NCI-H146 treated with DMSO at 0.1 percent for 48 hours (cell line): ENCODE results near the gene FGR.
A peak's percentile ranks its signal among the peaks of the same experiment; 100 is the strongest.

Experiments used
- DNase-seq: peaks from one replicate; lab custom pipeline; 2025; ENCODE audit not compliant: unreplicated experiment; lab: John Stamatoyannopoulos, UW

The FGR gene

DNA sequence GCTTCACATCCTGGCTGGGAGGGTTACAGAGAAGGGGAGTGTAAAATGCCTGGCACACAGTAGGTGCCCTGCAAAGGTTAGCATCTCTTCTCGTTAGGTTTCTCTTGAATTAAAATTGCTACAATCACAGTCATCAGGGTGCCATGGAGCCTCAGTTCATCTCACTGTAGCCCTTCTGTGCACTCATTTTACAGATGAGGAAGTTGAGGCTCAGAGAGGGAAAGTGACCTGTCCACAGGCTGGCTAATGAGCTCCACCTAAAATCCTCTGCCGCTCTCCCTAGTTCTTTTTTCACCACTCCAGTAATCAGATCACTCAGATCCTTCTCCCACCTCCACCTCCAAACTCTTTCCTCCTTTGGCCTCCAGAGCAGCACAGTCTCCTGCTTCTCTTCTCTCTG, 17.6 kb downstream of the FGR start:
- no peak for DNase-seq

DNA sequence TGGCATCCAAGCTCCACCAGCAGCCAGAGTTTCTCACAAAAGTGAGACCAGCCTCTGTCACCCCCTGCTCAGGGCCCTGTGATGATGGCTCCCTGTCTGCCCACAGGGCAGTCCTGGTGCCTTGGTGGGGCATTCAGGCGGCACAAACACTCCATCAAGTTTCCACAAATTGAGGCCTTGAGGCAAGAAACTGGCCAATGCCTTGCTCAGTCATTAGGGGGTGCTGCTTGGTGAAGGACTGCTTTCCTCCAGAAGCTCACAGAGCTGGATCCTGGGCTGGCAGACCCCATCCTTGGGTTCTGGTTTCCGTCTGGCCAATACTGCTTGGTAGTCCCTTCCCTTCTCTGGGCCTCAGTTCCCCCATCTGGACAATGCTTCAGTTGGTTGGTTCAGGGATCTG, 18.5 kb downstream of the FGR start:
- no peak for DNase-seq

DNA sequence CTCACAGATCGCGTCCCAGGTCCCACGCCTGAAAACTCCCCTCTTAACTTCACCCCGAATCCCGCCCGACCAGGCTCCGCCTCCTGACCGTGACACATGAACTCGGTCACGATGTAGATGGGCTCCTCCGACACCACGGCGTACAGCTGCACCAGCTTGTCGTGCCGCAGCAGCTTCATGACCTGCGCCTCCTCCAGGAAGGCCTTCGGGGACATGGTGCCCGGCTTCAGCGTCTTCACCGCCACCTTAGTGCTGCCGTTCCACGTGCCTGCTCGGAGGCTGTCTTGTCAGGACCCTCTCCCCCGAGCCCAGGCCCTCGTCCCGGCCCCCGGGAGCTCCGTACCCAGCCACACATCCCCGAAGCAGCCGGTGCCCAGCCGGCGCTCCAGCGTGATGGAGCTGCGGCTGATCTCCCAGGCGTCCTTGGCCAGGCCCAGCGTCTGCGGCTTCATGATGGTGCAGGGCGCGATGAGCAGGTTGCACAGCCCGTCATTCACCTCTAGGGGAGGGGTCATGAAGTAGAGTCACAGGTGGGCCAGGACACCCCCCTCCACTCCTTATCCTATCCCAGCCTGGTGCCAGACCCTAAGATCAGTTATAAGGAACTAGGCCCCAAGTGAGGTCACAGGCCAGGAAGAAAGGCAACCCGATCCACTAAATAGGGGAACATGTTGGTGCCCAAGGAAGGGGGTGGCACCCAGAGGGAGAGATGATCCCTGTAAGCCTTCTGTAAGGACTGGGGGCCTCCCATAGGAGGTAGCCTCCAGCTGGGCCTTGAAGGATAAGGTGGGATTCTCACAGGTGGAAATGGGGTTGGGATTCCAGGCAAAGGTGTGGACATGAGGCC, 19.4 kb downstream of the FGR start:
- no peak for DNase-seq

DNA sequence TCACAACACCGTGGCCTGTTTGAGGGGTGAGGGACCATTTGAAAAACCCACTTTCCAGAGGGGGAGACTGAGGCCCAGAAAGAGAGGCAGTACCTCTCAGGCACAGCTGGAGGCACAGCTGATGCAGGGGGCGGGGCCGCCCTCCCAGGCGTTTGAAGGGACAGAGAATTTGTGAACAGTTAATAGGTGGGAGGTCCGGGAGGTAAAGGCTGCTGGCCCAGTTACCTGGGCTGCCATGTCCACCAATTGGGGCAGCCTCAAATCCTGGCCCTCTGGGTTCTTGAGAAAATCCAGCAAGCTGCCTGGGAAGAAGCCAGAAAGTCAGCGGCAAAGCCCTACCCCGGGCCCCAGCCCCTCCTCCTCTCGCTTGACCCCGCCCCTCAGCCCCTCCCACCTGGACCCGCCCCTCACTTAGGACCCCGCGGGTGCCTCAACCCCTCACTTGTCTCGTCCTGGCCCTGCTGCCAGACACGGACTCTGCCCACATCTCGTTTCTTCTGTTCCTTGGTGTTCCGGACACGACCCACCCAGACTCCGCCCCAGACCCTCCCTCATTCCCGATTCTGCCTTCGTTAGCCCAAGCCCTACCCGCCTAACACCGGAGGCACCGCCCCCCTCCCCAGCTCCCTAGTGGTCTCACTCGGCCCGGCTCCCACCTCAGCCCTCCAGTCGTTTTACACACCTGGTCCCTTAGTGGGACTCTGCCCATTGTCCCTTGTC, 20.2 kb downstream of the FGR start:
- DNase-seq, result no peak

DNA sequence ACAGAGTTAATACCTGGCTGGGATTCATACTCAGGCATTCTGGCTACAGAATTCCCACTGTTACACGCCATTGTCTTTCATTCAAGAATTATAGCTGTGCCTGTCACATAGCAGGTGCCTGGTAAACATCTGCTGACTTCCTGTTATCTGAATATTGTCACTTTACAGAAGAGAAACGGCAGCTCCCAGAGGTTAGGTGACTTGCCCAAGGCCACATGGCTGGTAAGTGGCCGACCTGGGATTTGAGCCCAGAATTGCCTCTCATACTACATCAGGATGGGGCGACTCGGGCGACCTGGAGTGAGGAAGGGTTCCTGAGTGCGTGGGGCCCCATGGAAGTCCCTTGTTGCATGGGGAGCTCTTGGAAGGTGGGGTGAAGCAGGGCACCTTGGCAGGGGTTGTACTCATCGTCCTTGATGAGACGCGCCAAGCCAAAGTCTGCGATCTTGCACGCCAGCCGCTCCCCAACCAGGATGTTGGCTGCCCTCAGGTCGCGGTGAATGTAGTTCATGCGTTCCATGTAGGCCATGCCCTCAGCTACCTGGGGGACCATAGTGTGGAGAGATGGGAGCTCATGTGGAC, 20.9 kb downstream of the FGR start:
- DNase-seq, result no peak

DNA sequence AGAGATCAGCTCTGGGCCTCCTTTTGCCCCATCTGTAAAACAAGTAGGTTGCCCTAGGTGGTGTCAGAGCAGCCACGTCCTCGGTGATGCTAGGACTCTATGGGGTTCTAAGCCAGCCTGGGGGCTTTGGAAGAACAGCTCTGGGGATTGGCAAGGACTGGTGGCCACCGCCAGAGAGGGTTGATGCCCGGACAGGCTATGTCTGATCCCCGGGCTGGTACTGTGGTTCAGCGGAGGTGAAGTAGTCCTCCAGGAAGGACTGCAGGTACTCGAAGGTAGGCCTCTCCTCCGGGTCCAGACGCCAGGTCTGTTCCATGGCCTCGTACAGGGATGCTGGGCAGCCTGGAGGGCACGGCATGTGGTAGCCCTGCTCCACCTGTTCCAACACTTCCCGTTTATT, 22.3 kb downstream of the FGR start:
- no peak for DNase-seq

DNA sequence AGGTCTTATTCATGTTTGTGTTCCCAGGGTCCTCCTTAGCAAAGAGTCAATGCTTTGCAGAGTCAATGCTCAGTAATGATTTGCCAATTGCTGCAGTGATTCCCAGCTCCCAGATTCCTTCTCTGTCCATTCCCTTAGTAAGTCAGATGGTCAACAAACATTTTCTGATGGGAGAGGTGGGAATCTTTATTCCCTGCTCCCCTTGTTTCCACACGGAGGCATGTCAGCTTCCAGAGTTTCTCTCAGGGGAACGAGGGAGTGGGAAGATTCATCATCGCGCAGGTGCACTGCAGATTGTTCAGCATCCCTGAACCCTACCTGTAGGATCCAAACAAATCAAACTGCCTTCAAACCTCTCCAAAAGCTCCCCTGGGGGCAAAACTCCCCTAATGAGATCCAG, 23.5 kb downstream of the FGR start:
- no peak for DNase-seq

DNA sequence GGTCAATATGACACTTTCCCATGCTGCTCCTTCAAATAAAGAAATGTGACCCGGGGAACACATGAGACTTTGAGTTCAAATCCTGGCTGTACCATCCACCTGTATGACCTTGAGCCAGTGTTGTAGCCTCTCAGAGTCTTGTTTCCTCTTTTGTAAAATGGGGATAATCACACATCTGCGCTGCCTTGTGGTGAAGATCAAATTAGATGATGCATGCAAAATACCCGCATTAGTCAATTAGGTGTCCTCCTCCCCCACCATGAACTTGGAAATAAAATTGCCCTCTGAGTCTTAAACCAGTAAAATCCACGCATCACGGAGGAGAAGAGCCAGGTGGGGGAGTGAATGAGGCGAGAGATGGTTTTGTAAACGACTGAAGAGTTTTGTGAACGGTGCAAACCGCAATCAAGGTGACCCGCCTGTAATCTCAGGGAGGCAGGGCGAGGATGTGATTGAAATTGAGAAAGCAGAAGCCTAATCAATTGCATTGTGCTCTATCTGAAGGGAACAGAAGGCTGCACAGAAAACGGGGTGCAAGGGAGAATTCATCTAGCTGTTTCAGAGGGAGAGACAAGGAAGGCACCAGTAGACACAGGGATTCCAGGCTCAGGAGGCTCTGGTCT, 25.3 kb downstream of the FGR start:
- no peak for DNase-seq

DNA sequence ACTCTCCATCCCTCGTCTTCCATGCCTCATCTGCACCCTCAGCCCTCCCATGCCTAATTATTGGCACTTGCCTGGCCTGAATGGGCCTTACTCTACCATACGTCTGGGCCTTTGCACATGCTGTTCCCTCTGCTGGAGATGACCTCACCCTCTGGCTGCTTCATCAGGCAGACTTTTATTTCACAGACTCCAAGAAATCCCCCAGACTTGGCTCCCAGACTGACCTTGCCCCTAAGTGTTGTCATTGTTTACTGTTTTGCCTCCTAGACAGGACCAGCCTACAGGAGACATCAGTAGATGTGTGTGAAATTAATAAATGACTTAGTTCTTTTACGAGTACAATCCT, 25.8 kb downstream of the FGR start:
- no peak for DNase-seq

DNA sequence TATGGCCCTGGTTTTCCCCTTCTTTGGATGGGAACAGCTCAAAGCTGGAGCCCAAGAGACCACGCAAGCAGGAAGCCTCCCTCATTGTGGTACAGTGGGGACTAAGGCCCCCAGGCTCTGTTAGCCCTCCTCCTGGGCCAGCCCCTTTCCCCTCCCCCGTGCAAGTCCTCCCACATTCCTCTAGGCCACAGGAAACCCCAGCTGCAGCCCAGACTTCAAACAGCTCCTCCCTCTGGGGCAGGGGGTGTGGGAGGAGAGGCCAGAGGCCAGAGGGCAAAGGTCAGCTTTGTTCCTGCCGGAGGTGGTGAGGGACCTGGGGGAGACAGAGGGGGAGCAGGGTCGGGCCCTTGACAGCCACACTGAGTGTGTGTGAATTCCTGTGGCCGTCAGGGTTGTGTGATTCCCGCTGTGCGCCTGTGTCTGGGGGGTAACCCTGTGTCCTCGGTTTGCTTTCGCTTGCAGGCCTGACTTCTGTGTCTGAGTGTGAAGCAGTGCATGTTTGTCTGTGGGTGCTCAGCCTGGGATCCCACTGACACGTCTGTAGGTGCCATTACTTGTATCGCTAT, 27.7 kb downstream of the FGR start:
- no peak for DNase-seq

DNA sequence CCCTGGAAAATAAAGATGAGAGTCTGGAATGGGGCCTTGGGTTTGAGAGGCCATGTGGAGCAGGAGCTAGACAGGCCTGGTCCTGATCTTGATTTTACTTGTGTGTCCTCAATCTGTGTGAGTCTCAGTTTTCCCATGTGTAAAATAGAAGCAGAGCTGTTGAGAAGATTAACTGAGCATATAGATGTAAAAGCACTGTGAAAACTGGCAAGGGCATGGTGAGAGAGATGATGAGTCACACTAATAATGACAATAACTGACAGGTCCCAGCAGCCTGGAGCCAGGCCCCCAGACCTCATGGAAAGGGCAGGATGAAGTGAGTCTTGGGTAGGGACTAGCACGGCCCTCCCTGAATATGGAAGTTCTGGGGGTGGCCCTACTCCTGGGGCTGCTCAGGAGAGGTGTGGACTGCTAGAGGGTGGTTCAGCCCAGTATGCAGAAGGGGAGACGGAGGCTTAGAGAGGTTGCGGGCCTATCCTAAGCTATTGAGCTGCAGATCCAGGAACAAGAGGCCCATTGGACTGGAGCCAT, 28.2 kb downstream of the FGR start:
- DNase-seq, result no peak

DNA sequence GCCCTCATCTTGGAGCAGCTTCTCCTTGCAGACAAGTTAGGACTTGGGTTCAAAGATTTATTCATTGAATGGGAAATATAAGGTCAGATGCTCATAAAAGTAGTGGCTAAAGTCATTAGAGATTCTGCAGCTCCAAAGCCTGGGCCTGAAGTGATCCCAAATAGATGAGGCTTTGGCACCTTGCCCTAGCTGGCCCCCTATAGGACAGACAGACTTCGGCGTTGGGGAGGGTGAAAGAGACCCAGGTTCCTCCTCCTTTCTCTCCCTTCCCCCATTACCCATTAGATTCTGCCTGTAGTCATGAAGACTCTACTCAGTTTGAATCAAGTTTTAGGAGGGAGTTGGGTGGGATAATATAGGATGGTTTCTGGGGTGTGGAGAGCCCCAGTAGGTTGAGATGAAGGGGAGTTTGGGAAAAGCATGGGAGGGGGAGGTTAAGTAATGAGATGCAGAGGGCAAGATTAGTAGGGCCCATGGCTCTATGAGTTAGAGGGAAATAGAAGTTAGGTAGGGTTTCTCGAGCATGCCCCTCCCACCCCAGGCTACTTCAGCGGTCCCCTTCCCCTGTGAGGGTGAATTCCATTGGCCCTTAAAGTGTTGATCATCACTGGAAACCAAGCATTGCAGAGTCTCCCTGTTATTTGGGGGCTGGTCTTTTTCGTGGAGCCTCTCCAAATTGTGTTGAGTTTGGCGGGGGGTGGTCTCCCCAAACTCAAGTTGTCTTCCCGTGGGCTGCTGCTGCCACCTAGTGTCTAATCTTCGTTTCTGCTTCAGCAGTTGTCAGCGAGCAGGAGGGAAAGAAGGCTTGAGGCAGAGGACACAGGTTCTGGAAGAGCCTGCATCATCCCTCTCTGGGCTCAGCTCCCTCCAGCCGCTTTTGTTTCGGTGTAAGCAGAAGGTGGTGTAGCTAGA, 28.9 kb downstream of the FGR start:
- DNase-seq, result no peak

DNA sequence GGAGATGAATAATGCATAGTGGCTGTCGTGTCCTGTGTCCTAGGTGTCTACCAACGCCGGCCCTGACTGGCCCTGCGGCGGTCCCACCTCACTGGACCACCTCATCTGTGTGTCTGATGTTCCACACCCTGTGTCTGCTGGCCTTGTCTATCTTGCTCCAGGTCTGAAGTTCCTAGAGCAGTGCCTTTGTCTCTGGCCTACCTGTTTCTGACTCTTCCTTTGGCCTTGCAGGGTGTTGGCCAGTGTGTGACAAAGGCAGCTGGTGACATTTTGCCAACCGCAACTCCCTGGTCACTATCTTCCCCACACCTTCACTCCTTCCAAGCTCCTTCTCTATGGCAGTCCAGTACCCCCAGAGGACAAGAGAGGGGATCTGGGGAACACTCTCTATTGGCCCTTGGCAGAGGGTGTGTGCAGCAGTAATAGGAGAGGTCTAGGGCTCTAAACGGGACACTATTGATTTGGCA, 29.7 kb downstream of the FGR start:
- DNase-seq, result no peak

DNA sequence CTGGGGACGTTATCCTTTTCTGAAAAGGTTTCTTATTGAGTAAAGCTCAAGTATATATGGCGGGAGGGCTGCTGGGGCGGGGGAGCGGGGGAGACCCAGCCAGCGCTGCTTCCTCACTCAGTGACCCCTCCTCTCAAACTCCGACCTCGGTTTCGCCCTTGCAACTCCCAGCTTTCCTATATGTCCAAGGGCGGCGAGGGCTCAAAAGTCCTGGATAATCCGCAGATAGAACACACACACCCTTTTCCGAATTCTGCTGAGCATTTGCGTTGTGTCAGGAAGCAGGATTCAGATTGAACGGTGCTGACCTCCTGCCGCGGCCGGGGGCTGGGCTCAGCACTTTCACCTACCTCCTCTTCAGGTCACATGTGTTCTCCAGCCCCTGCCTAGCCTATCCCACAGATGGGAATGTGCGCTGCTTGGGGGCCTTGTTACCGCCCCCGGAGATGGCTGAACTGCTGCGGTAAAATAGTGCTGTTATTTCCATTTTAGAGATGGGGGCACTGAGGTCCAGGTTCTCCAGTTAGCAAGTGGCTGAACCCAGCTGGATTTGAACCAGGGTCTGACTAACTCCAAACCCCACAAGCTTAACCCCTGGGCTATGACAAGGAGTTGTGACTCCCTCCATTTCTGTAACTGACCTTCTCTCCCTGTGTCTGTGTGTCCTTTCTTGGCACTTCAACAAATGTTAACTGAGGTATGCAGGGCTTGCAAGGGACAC, 30.2 kb downstream of the FGR start:
- no peak for DNase-seq

DNA sequence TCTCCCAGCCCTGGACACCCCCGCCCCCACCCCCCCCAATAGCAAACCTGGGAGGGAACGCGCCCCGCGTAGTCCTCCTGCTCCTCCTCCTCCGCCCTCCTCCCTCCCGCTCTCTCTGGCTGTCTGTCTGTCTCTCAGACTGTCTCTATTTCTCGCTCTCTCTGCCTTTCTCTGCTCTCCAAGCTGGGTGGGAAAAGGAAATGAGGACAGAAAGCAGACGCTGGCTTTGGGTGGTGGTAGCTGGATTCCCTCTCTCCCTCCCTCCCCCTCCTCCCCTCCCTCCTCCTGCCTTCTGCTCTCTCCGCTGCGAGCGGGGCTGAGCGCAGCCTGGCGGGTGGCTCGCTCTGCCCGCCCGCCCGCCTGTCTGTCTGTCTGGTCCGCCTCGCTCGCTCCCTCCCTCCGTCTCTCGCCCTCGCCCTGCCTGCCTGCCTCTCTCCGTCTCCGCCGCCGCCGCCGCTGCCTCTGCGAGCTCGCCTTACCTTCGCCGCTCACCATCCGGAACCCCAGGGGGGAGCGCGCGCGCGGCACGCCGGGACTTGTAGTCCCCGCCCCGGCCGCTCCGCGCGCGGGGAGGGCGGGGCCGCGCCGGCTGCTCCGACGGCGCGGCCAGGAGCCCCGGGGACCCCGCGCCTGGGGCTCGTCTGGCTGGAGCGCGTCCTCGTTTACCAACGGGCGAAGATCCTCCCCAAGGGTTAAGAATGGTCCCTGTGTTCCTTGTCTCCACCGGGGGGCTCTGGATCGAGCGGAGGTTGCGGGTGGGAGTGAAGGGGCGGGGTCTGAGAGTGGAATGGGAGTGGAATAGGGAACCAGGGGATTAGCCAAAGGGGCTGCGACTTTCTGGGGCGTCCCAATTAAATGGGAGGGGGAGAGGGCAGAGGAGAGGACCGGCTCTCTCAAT, 31.1 kb downstream of the FGR start, which contains the start of gene AHDC1:
Gene AHDC1, minus strand, starts transcription at position 464 of the 898 bp plus-strand sequence. CDS start 52,029 bp downstream, outside the sequence.
- DNase-seq, result peak; percentile 60

DNA sequence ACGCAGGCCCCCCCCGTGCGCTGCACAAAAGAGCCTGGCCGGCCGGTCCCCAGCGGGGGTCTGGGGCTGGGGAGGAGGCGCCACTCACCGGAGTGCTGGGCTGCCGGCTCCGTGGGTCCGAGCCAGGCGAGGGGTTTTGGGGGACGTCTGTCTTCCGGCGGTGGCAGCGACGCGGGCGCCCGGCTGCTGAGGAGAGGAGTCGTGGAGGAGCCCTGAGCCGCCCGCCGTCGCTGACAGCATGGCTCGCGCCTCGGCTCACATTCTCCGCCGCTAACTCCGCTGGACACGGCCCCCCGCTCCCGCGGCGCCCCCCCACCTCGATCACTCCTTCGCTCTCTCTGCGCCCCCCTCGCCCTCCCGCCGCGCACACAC, 31.7 kb downstream of the FGR start:
- no peak for DNase-seq

DNA sequence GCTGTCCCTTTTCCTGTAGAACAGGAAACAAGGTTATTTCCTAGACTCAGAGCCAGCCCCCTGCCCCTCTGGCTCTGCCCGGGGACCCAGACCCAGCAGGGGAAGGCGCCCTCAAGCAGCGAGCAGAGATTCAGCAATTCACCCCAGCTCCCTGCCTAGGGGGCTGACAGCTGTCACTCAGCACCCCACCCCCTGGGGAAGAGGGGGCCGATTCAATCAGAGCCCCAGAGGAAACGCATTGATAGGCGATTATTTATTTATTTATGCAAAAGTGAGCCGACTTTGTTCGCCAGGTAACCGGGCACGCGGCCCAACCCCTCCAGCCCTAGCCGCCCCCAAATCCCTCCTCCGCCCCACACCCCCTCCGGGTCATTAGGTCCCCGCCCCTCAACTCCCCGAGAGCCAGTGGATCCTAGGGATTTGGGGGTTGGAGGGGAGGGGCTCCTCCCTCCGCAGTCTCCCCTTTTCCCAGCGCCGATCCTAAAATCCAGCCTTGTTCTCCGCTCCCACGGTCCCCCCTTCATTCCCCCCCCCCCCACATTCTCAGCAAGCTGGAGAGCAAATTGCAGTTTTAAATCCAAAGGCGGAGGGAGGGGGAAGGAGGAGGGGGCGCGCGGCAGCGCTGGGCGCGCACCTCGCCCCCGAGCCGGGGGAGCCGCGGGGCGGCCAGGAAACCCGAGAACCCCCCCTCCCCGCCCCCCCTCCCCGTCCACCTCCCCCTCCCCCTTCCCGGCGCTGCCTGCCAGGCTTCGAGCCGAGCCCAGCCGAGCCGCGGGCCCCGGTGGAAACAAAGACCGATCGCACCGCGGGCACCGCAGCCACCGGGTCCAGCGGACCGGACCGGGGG, 32.3 kb downstream of the FGR start:
- no peak for DNase-seq
